SKM-1 (cell line): Measurements from ENCODE around the gene PLXDC2.

Source experiments
- DNase-seq: peaks from one replicate; lab custom pipeline; 2025; ENCODE audit not compliant: unreplicated experiment; lab: John Stamatoyannopoulos, UW

Gene PLXDC2

GRCh38 chr10:19853831-19854230, 37.6 kb downstream of the PLXDC2 start:
- DNase-seq: no peak

- no peak for DNase-seq
Observed at GRCh38 chr10:19857876-19858275, 41.6 kb downstream of the PLXDC2 start.

GRCh38 chr10:19860107-19860506, 43.9 kb downstream of the PLXDC2 start:
- no peak for DNase-seq

GRCh38 chr10:19862811-19863515, 46.7 kb downstream of the PLXDC2 start:
- no peak for DNase-seq

DNA sequence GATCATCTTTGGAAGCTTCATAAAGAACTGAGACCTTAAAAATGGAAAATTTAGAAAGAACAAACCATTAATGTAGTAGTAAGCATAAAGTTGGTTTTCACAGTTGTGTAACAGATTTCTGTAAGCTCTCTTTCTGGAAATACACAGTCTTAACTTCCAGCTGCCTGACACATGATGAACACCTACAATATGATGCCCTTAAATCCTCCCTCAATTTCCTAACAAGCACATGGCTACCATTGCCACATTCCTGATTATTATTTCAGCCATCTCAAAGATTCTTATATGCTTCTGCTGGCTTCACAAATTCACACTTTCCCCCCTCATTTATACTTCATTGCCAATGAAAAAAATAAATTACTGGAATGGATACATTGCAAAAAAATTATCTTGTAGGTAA, 49.4 kb downstream of the PLXDC2 start:
- no peak for DNase-seq

DNA sequence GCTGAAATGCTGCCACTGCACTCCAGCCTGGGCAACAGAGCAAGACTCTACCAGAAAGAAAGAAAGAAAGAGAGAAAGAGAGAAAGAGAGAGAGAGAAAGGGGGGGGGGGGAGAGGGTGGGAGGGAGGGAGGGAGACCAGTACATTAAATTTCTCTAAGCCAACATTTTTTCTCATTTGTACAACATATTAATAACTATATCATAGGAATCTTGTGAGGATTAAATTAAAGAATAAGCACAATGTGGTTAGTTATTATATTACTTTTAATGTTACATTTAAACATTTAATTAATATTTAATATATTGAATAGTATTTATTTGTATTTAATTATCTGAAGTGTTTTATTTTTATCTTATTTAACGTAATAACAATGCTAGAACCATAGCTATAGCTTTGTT, 53.1 kb downstream of the PLXDC2 start:
- no peak for DNase-seq

DNA sequence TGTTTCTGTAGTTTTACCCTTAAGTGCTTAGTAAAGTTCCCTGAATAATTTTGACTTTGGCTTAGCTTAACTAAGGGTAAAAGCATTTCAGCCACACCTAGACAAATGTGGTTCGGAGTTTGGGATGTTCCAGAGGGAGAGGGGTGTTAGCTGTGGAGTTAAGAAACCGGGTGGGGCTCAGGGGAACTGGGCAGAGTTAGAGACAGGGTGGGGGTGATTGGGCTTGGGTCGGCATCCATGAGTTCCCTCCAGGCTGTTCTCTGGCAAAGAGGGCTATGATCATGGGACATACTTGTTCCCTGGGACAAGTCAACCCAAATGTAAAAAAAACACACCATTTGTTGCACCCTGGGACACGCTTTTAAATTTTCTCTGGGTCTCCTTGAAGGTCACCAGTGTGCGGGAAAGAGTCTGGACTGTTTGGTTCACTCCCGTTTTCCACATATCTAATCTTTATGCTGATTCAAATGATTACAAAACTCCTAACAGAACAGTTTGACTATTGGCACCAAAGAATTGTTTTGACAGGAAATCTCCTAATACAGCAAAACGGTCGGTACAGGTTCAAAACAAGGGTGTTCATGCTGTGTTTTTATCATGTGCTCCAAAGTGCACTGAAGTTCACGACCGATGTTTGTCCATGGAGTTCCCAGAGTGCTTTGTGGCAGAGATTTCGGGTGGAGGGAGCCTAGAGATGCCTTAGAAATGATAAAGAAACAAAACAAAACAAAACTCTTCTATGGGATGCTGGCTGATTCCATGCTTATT, 56.5 kb downstream of the PLXDC2 start:
- no peak for DNase-seq

DNA sequence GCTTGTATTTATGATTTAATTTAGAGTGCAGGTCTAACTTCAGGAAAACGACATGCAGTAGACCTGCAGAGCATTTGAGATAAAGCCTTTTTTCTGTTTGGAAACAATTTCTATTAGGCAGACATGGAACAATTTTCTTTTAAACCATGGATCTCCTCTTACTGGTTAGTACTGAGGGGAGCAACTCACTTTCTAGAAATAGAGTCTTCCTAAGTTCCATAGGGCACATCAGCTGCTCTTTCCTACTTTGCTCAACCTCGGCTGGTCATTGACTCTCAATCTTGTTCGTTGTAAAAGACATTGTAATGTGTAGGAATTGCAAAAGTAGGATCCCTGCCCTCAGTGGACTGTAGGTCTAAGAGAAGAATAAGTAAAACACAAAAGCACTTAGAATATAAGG, 58.0 kb downstream of the PLXDC2 start:
- DNase-seq: no peak

GRCh38 chr10:19874791-19875190, 58.6 kb downstream of the PLXDC2 start:
- DNase-seq: no peak

DNA sequence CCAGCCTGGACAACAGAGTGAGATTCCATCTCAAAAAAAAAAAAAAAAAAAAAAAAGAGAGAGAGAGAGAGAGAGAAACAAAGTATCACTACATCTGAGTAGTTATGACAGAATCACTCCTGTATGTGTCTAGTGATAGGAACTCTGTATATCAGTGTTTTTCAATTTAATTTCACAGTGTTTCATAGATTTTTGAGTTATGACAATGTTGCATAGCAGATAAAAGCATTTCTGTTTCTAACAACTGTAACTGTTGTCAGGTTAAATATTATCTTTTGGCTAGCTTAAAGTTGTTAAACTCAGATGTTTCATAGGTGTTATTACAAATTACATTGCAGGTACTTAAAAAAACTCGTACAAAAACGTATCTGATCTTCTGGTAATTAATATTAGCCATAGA, 60.3 kb downstream of the PLXDC2 start:
- DNase-seq: no peak

GRCh38 chr10:19877466-19878255, 61.4 kb downstream of the PLXDC2 start:
- DNase-seq: no peak

GRCh38 chr10:19882621-19883020, 66.4 kb downstream of the PLXDC2 start:
- DNase-seq: no peak

DNA sequence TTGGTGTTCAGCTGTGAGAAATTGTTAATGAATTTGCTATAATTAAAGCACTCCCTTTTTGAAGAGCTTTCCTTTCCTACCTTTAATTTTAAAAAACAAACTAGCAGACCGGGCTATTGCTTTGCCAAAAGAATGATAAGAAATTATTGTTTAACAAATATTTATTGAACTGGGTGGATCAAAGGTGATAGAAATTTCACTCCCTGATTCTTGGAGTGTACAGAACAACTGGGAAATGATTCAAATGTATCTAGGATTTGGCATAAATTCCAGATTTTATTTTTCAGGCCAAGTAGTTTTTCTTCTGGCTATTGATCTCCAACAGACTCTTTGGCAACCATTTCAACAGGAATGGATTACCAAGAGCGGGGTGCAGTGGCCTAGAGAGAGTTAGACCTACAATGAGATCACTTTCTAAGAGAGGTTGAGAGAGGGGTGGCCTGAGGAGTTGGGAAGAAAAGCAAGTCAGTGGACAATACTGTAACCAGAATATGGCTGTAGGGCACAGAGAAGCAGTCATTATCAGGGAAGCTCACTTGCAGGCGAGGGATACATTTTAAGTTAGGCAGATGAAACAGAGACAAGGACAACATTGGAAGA, 71.9 kb downstream of the PLXDC2 start:
- DNase-seq: no peak

- no peak for DNase-seq
Observed at GRCh38 chr10:19889256-19889655, 73.0 kb downstream of the PLXDC2 start.

GRCh38 chr10:19891429-19891828, 75.2 kb downstream of the PLXDC2 start:
- DNase-seq: no peak

DNA sequence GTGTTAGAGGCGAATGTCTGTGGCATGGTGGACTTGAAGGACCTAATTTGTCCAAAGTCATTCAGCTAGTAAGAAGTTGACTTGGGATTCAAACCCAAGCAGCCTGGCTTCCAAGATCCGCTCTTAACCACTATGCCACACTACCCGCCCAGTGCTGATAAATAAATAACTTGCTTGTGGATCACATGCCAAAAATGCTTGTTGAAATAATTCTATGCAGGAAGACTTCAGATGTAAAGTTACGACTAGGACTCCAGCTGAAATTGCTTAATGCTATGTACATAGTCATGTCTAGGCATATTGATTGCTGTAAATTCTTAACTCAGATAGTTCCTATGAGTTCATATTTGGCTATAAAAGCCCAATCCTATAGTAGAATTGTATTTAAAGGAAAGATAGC, 76.0 kb downstream of the PLXDC2 start:
- DNase-seq: no peak

DNA sequence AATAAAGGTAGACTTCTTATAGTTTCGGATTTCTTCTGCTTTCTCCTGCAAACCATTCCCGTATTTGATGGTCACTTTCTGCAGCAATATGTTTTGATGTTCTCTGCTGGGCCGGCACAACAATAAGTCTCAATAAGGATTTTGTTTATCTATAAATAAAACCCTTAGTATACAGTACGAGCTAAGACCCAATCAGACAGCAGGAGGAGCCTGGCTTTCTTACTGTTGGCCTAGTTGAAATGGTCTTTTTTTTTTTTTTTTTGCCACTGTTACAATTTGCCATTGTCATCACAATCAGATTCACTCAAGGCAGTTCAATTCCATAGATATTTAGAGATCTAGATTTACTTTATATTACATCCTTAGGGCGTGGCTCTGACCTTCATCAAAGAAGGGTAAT, 76.4 kb downstream of the PLXDC2 start:
- DNase-seq: no peak

DNA sequence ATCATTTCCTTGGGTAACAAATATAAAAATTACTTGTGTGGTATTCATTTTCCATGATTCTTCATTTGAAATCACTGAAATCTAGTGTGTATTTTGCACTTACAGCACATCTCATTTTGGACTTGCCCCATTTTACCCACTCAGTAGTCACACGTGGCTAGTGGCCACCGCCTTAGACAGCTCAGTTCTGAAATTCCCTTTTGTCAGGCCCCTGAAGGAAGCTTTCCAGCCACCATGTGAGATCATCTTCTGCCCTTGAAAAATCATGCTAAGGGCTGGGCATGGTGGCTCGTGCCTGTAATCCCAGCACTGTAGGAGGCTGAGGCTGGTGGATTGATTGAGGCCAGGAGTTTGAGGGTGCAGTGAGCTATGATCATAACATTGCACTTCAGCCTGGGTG, 79.3 kb downstream of the PLXDC2 start:
- no peak for DNase-seq

DNA sequence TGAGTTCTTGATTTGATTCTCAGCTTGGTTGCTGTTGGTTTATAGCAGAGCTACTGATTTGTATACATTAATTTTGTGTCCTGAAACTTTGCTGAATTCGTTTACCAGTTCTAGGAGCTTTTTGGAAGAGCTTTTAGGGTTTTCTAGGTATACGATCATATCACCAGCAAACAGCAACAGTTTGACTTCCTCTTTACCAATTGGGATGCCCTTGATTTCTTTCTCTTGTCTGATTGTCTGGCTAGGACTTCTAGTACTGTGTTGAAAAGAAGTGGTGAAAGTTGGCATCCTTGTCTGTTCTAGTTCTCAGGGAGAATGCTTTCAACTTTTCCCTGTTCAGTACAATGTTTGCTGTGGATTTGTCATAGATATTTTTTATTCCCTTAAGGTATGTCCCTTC, 86.2 kb downstream of the PLXDC2 start:
- DNase-seq: no peak

GRCh38 chr10:19904202-19904661, 88.0 kb downstream of the PLXDC2 start:
- DNase-seq: no peak

GRCh38 chr10:19906108-19906791, 90.0 kb downstream of the PLXDC2 start:
- no peak for DNase-seq
